Smooth muscle cell of the brain vasculature (primary cell): ENCODE data around the gene GALNT17.
"Not testable (repeated sequence)": the region's sequence is repeated elsewhere in the genome, so short reads cannot be mapped to it uniquely, and the experiment has no call there.

ENCODE experiments used
- DNase-seq: peaks from one replicate; pipeline ENCODE4 v3.0.0-alpha.2; 2012; ENCODE audit warnings: low read depth, low spot score

Gene GALNT17

GRCh38 chr7:71560354-71560995, 428.5 kb downstream of the GALNT17 start:
- no peak for DNase-seq

DNA sequence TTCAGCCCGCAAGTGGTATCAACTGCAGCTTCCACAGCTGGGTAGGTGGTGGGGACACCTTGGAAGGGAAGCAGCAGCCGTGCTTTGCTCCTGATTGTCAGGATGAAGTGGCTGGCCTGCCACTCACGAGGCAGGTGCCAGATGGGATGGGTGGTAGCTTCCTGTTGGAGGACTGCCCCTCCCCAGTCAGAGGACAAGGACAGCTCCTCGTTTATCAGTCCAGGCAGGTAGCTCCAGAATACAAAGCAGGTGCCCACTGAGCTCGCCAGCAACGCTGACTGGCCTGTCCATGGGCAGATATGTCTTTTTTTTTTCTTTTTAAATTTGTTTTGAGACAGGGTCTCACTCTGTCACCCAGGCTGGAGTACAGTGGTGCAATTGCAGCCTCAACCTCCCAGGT, 431.3 kb downstream of the GALNT17 start:
- no peak for DNase-seq

GRCh38 chr7:71566376-71566775, 434.4 kb downstream of the GALNT17 start:
- DNase-seq = no peak

DNA sequence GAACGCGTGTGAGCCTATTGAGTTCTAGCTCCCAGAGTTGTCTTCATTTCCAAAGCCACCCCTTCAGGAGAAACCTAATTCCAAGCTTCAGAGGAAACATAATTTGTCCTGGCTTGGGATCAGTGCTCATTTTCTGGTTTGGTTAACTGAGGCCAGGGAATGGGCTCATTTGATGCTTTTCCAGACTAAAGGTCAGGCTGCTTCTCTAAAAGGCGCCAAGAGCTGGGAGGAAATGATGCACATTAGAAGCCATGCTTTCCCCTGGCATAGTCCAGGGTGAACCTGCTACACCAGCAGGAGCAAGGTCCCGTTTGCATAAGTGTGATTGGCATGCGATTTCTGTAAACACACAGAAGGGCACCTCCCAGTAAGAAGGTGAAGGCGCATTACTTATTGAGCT, 435.0 kb downstream of the GALNT17 start:
- DNase-seq = no peak

- no peak for DNase-seq
Observed at GRCh38 chr7:71574153-71574860, 442.4 kb downstream of the GALNT17 start.

GRCh38 chr7:71580027-71580426, 448.1 kb downstream of the GALNT17 start:
- no peak for DNase-seq

DNA sequence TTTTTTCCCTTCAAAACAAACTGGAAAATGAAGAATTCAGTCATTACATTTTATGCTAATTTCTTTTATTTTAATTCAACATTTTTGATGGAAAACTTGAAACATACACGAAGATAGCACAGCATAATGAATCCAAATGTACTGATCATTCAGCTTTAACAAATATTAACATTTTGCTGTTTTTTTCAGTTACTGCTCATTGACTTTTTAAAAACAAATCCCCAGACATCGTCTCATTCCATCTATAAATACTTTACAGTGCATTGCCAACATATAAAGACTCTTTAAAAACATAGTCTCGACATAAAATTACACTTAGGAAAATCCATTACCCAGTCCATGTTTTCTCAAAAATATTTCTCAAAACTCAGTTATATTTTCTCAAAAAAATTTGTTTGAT, 452.3 kb downstream of the GALNT17 start:
- DNase-seq = no peak

GRCh38 chr7:71591876-71592275, 459.9 kb downstream of the GALNT17 start:
- no peak for DNase-seq

- DNase-seq = not testable (repeated sequence)
Observed at GRCh38 chr7:71592388-71592787, 460.4 kb downstream of the GALNT17 start.

GRCh38 chr7:71594736-71595135, 462.8 kb downstream of the GALNT17 start:
- DNase-seq = no peak

DNA sequence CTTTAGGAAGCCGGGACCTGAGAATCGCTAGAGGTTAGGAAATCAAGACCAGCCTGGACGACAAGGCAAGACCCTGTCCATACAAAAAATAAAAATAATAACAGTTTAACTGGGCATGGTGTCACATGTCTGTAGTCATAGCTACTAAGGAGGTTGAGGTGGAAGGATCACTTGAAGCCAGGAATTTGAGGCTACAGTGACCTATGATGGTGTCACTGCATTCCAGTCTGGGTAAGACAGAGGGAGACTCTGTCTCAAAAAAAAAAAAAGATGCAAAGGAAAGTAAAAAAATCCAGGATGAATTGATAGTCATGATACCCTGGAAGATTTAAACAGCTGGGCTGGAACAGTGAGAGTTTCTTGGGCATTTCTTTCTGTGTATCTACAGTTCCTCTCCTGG, 463.2 kb downstream of the GALNT17 start:
- no peak for DNase-seq

DNA sequence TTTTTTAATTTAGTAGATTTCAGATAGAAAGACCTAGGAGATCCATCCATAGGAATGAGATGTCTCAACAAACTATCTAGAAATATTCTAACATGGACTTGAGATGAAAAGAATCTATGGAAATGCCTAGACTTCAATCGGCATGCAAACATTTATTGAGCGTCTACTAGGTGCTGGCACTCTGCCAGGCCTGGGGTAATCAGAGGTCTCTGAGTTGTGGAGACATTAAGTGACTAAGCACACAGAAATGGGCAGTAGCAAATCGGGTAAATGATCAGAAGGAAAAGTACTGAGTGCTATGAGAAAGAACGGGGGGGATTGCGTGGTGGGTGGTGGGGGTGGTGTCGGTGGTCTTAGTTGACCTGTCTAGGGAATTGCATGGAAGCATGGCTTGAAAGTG, 466.6 kb downstream of the GALNT17 start:
- DNase-seq = no peak

GRCh38 chr7:71601851-71602250, 469.9 kb downstream of the GALNT17 start:
- no peak for DNase-seq

- DNase-seq = no peak
Observed at GRCh38 chr7:71604818-71605414, 473.0 kb downstream of the GALNT17 start.

- no peak for DNase-seq
Observed at GRCh38 chr7:71611986-71612385, 480.0 kb downstream of the GALNT17 start.

GRCh38 chr7:71612911-71613310, 481.0 kb downstream of the GALNT17 start:
- no peak for DNase-seq

GRCh38 chr7:71613313-71613712, 481.4 kb downstream of the GALNT17 start:
- no peak for DNase-seq

DNA sequence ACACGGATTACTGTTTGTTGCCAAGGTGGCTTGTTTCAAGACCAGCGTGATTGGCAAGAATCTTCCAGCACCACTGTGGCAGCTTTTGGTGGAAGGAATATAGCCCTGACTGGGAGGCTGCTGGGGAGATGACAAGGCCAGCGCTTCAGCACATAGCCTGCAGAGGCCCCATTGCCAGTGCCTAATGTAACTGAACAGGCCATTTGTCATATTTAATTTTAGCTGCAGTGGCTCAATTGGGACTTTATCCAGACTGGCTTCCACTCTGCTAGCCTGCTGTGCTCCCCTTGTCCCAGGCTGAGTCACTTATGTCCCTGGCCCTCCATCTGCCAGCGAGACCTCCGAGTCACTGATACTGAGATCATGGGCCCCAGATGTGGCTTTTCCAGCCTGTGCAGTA, 483.1 kb downstream of the GALNT17 start:
- DNase-seq = no peak

DNA sequence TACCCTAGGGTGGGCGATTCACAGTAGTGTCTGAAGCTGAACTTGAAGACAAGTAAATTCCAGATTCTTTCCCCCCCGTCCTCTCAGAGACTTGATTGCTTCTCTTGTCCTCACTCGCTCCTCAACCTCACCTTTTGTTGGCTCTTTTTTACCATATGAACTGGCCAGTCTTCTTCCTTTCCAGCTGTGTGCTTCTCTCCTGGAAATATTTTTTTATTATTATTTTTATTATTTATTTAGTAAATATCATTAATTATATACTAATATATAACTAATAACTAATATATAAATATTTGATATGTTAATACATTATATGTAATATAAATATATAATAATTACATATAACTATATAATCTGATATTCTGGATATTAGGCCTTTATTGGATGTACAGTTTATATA, 484.3 kb downstream of the GALNT17 start:
- DNase-seq = no peak

GRCh38 chr7:71618278-71618677, 486.3 kb downstream of the GALNT17 start:
- no peak for DNase-seq

DNA sequence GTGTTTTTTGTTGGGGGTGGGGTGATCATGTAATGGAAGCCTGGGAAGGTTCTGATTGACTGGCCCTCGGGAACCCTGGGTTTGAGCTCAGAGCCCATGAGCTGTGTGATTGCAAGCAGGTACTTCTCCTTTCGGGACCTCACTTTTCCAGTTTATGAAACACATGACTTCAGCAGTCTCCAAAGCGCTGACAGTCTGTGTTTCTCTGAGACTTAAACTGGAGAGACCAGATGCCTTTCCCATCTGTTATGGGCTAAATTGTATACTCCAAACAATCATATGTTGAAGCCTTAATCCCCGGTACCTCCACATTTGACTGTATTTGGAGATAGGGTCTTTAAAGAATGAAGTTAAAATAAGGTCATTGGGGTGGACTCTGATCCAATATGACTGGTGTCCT, 493.6 kb downstream of the GALNT17 start:
- no peak for DNase-seq

- no peak for DNase-seq
Observed at GRCh38 chr7:71626206-71626605, 494.3 kb downstream of the GALNT17 start.

- DNase-seq = no peak
Observed at GRCh38 chr7:71627651-71628050, 495.7 kb downstream of the GALNT17 start.
